Hepatocyte (in vitro differentiated cells): ENCODE measurements around the gene TTC14.

Experiments used
- EZH2 ChIP-seq: fragments of 200-600 bp; sonication (generic); IDR thresholded peaks from 2 replicates; pipeline ENCODE4 v1.6.1; 2016; ENCODE audit warnings: antibody characterized with exemption, mild to moderate bottlenecking, borderline replicate concordance
- TF ChIP-seq, protein P1 (sequence below): fragments of 200-600 bp; sonication (generic); IDR thresholded peaks from 2 replicates; pipeline ENCODE4 v1.5.1; 2016; ENCODE audit warnings: antibody characterized with exemption, mild to moderate bottlenecking; ENCODE audit not compliant: poor library complexity

DNA sequence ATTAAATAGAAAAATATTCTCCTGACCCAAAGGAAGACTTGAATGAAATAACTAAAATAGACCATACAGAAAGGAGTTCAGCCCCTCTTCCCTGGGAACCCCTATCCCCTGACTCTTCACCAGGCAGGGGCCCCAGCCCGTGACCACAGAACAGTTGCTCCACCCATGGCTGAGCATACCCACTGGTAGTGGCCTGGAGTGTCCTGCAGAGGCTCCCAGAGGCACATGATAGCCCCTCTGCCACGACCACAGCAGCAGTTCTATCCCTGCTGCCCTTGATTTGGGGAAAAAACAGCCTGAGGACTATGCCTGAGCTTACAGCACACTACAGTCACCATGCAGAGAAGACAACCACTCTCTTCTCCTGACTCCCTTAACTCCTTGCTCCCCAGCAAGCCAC, 31.8 kb downstream of the TTC14 start:
- TF ChIP-seq, protein P1, sequence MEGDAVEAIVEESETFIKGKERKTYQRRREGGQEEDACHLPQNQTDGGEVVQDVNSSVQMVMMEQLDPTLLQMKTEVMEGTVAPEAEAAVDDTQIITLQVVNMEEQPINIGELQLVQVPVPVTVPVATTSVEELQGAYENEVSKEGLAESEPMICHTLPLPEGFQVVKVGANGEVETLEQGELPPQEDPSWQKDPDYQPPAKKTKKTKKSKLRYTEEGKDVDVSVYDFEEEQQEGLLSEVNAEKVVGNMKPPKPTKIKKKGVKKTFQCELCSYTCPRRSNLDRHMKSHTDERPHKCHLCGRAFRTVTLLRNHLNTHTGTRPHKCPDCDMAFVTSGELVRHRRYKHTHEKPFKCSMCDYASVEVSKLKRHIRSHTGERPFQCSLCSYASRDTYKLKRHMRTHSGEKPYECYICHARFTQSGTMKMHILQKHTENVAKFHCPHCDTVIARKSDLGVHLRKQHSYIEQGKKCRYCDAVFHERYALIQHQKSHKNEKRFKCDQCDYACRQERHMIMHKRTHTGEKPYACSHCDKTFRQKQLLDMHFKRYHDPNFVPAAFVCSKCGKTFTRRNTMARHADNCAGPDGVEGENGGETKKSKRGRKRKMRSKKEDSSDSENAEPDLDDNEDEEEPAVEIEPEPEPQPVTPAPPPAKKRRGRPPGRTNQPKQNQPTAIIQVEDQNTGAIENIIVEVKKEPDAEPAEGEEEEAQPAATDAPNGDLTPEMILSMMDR, result no peak
- TF ChIP-seq EZH2, result no peak
